H9 (cell line): ENCODE results near the gene ZKSCAN5. TPM values are rescaled to one million over a fixed set of nuclear protein-coding genes. Genes with fewer than 3 reads are reported as not detected.

Source experiments
- DNase-seq: peaks from one replicate; pipeline ENCODE4 v3.0.0-alpha.2; 2017
- H2AFZ ChIP-seq: one replicate; pipeline ENCODE4 v1.6.1; 2013; ENCODE audit warnings: mild to moderate bottlenecking, low read length, control low read depth, moderate library complexity
- H2AK5ac ChIP-seq: 2 replicates; pipeline ENCODE4 v1.6.1; 2013; ENCODE audit warnings: low read length, control low read depth, mixed read lengths; ENCODE audit not compliant: insufficient read length
- H2BK120ac ChIP-seq: one replicate; pipeline ENCODE4 v1.6.1; 2013; ENCODE audit warnings: low read depth, mild to moderate bottlenecking, low read length, control low read depth, inconsistent platforms; ENCODE audit not compliant: poor library complexity, severe bottlenecking
- H2BK12ac ChIP-seq: 2 replicates; pipeline ENCODE4 v1.6.1; 2013; ENCODE audit warnings: low read length, control low read depth, mixed read lengths, low read depth; ENCODE audit not compliant: insufficient read length
- H2BK15ac ChIP-seq: 2 replicates; pipeline ENCODE4 v1.6.1; 2013; ENCODE audit warnings: low read depth, low read length, control low read depth
- H2BK20ac ChIP-seq: one replicate; pipeline ENCODE4 v1.6.1; 2013; ENCODE audit warnings: low read depth, mild to moderate bottlenecking, low read length, control low read depth, inconsistent platforms; ENCODE audit not compliant: poor library complexity, severe bottlenecking
- H2BK5ac ChIP-seq: 2 replicates; pipeline ENCODE4 v1.6.1; 2013; ENCODE audit warnings: low read length, control low read depth, mixed read lengths; ENCODE audit not compliant: insufficient read length
- H3K14ac ChIP-seq: 2 replicates; pipeline ENCODE4 v1.6.1; 2013; ENCODE audit warnings: low read length, control low read depth; ENCODE audit not compliant: insufficient read depth
- H3K18ac ChIP-seq: 2 replicates; pipeline ENCODE4 v1.6.1; 2013; ENCODE audit warnings: low read depth, mild to moderate bottlenecking, mixed read lengths, low read length, control low read depth; ENCODE audit not compliant: insufficient read length
- H3K23ac ChIP-seq: 2 replicates; pipeline ENCODE4 v1.6.1; 2013; ENCODE audit warnings: low read length, control low read depth, mixed read lengths, low read depth; ENCODE audit not compliant: insufficient read length
- H3K23me2 ChIP-seq: 2 replicates; pipeline ENCODE4 v1.6.1; 2013; ENCODE audit warnings: low read depth, mild to moderate bottlenecking, mixed read lengths, low read length, control low read depth; ENCODE audit not compliant: insufficient read length, poor library complexity, severe bottlenecking
- H3K27ac ChIP-seq: 2 replicates; pipeline ENCODE4 v1.5.1; 2013; ENCODE audit warnings: low read length, control low read depth, mixed read lengths, low read depth; ENCODE audit not compliant: insufficient read length
- H3K27me3 ChIP-seq: 2 replicates; pipeline ENCODE4 v1.6.1; 2013; ENCODE audit warnings: low read length, control low read depth, inconsistent platforms; ENCODE audit not compliant: insufficient read depth
- H3K4ac ChIP-seq: 2 replicates; pipeline ENCODE4 v1.6.1; 2013; ENCODE audit warnings: low read depth, mild to moderate bottlenecking, control low read depth, inconsistent platforms, low read length, moderate library complexity
- H3K4me1 ChIP-seq: 2 replicates; pipeline ENCODE4 v1.6.1; 2013; ENCODE audit warnings: low read length, control low read depth, inconsistent platforms; ENCODE audit not compliant: insufficient read depth
- H3K4me2 ChIP-seq: 2 replicates; pipeline ENCODE4 v1.6.1; 2013; ENCODE audit warnings: low read length, control low read depth, mixed read lengths; ENCODE audit not compliant: insufficient read length, insufficient read depth
- H3K56ac ChIP-seq: 2 replicates; pipeline ENCODE4 v1.6.1; 2013; ENCODE audit warnings: low read depth, mild to moderate bottlenecking, mixed read lengths, low read length, control low read depth; ENCODE audit not compliant: insufficient read length
- H3K79me1 ChIP-seq: 2 replicates; pipeline ENCODE4 v1.6.1; 2013; ENCODE audit warnings: low read depth, mild to moderate bottlenecking, moderate library complexity, low read length, control low read depth, inconsistent platforms; ENCODE audit not compliant: insufficient read depth, poor library complexity, severe bottlenecking
- H3K79me2 ChIP-seq: 2 replicates; pipeline ENCODE4 v1.6.1; 2013; ENCODE audit warnings: low read length, control low read depth, inconsistent platforms; ENCODE audit not compliant: insufficient read depth
- H3K9ac ChIP-seq: 2 replicates; pipeline ENCODE4 v1.6.1; 2013; ENCODE audit warnings: low read length, control low read depth, mixed read lengths; ENCODE audit not compliant: insufficient read length; ENCODE audit errors: extremely low read depth
- H3K9me3 ChIP-seq: one replicate; pipeline ENCODE4 v1.6.1; 2013; ENCODE audit warnings: low read depth, low read length, inconsistent platforms; ENCODE audit not compliant: control insufficient read depth
- H3T11ph ChIP-seq: one replicate; pipeline ENCODE4 v1.6.1; 2013; ENCODE audit warnings: mild to moderate bottlenecking, low read length, control low read depth, inconsistent platforms
- H4K20me1 ChIP-seq: one replicate; pipeline ENCODE4 v1.6.1; 2013; ENCODE audit not compliant: control insufficient read depth, insufficient read length, insufficient read depth
- H4K5ac ChIP-seq: 2 replicates; pipeline ENCODE4 v1.6.1; 2013; ENCODE audit warnings: low read depth, mild to moderate bottlenecking, mixed read lengths, low read length, control low read depth; ENCODE audit not compliant: insufficient read length
- H4K8ac ChIP-seq: replicated peaks from 2 replicates; pipeline ENCODE4 v1.6.1; 2013; ENCODE audit warnings: low read length, control low read depth, mixed read lengths, low read depth; ENCODE audit not compliant: insufficient read length
- H4K91ac ChIP-seq: 2 replicates; pipeline ENCODE4 v1.6.1; 2013; ENCODE audit warnings: low read depth, mild to moderate bottlenecking, moderate library complexity, mixed read lengths, low read length, control low read depth; ENCODE audit not compliant: insufficient read length
- H3K27ac Mint-ChIP-seq, 3 experiments: 2 replicates in 2 of 3; 3 replicates in 1 of 3; pipeline ENCODE4 v1.8.0; 2020 to 2021; ENCODE audit warnings: mixed read lengths in 3 of 3, mild to moderate bottlenecking in 1 of 3, moderate library complexity in 1 of 3
- H3K27me3 Mint-ChIP-seq: 2 replicates; pipeline ENCODE4 v1.8.0; 2021; ENCODE audit warnings: low read depth, mild to moderate bottlenecking, moderate library complexity, mixed read lengths
- H3K36me3 Mint-ChIP-seq, 3 experiments: 2 replicates in 2 of 3; 3 replicates in 1 of 3; pipeline ENCODE4 v1.8.0; 2020 to 2021; ENCODE audit warnings: low read depth in 3 of 3, mixed read lengths in 3 of 3; ENCODE audit not compliant: insufficient read depth in 1 of 3
- H3K4me1 Mint-ChIP-seq, 2 experiments: 2 replicates each; pipeline ENCODE4 v1.8.0; 2020; ENCODE audit warnings: mixed read lengths in 2 of 2
- H3K4me3 Mint-ChIP-seq, 2 experiments: 2 replicates in 1 of 2; 3 replicates in 1 of 2; pipeline ENCODE4 v1.8.0; 2020 to 2021; ENCODE audit warnings: mild to moderate bottlenecking in 2 of 2, mixed read lengths in 2 of 2, moderate library complexity in 1 of 2
- H3K9me3 Mint-ChIP-seq, 2 experiments: 2 replicates in 1 of 2; 3 replicates in 1 of 2; pipeline ENCODE4 v1.8.0; 2020; ENCODE audit warnings: mild to moderate bottlenecking in 2 of 2, mixed read lengths in 2 of 2, moderate library complexity in 1 of 2
- WGBS: extraction: QIAGEN DNeasy Blood & Tissue Kit; methylation state at CpG from one replicate; pipeline ENCODE4 v1.1.7; 2013; ENCODE audit warnings: missing lambda C conversion rate, low lambda C conversion rate, mixed read lengths; ENCODE audit not compliant: insufficient read length; ENCODE audit errors: extremely low coverage; 5-methylcytosine and 5-hydroxymethylcytosine counted together
- total RNA-seq: library from RNA; stranded (reverse); gene quantifications from 2 replicates; pipeline ENCODE4 v1.2.1, GENCODE V29; 2021
- TF ChIP-seq, protein P1 (sequence below): fragments of 200-600 bp; sonication (generic); conservative IDR thresholded peaks from 3 replicates; pipeline ENCODE4 v1.8.0; 2021; ENCODE audit warnings: antibody characterized with exemption, mild to moderate bottlenecking

ZKSCAN5 gene
- total RNA-seq, 1 experiment from 2014 or later = 16.6 TPM

DNA sequence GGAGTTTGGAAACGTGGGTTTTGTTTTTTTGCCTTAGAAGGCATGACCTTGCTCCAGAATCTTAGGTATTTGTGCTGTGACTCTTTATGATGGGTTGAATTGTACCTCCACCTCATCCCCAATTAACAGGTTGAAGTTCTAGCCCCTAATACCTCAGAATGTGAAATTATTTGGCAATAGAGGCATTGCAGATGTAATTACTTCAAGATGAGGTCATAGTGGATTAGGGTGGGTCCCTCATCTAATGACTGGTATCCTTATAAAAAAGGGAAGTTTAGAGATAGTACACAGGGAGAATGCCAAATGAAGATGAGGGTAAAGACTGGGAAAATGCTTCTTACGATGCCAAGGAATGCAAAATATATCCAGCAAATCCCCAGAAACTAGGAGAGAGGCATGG is 50.5 kb downstream of the ZKSCAN5 start:
- Histone ChIP-seq H3K4me2 (no peak overlapping the region), H2AK5ac (no peak overlapping the region), H2BK15ac (no peak overlapping the region), H3K79me1 (peaks cover under 1% of the 10 kb centered on the region), H3T11ph (no peak overlapping the region), H2BK12ac (no peak overlapping the region), H3K27ac (no peak overlapping the region), H2BK120ac (no peak overlapping the region), H3K23me2 (peaks cover 5% of the 10 kb centered on the region), H3K18ac (no peak overlapping the region), H2AFZ (no peak overlapping the region), H4K8ac (no peak overlapping the region), H2BK20ac (no peak overlapping the region), H3K9me3 (no peaks in the 10 kb centered on the region), H3K79me2 (peaks cover 1% of the 10 kb centered on the region; the same call in 1 of the 2 replicates), H3K9ac (no peak overlapping the region), H3K14ac (no peak overlapping the region), H3K4ac (no peak overlapping the region), H4K5ac (no peak overlapping the region), H3K56ac (no peak overlapping the region), H4K91ac (no peak overlapping the region), H3K27me3 (no peaks in the 10 kb centered on the region), H2BK5ac (no peak overlapping the region), H3K4me1 (no peaks in the 10 kb centered on the region), H4K20me1 (no peaks in the 10 kb centered on the region), H3K23ac (no peak overlapping the region)
- peaks cover 8 to 11% (median 9%) of the 10 kb centered on the region in 3 experiments; a peak in 6 of 7 replicates for H3K36me3 Mint-ChIP-seq
- TF ChIP-seq, protein P1, sequence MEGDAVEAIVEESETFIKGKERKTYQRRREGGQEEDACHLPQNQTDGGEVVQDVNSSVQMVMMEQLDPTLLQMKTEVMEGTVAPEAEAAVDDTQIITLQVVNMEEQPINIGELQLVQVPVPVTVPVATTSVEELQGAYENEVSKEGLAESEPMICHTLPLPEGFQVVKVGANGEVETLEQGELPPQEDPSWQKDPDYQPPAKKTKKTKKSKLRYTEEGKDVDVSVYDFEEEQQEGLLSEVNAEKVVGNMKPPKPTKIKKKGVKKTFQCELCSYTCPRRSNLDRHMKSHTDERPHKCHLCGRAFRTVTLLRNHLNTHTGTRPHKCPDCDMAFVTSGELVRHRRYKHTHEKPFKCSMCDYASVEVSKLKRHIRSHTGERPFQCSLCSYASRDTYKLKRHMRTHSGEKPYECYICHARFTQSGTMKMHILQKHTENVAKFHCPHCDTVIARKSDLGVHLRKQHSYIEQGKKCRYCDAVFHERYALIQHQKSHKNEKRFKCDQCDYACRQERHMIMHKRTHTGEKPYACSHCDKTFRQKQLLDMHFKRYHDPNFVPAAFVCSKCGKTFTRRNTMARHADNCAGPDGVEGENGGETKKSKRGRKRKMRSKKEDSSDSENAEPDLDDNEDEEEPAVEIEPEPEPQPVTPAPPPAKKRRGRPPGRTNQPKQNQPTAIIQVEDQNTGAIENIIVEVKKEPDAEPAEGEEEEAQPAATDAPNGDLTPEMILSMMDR = no peak
- peaks cover 5 to 8% of the 10 kb centered on the region in 2 experiments; a peak in 3 of 5 replicates for H3K9me3 Mint-ChIP-seq
- H3K27me3 Mint-ChIP-seq = no peaks in the 10 kb centered on the region
- H3K4me3 Mint-ChIP-seq = no peak overlapping the region
- no CpG with 5 or more reads among the region's 2 CpGs for WGBS
- no peak overlapping the region for H3K27ac Mint-ChIP-seq
- no peak for DNase-seq
- peaks cover 15 to 20% of the 10 kb centered on the region in 2 experiments for H3K4me1 Mint-ChIP-seq
